GM21367 (cell line): ENCODE results near the gene U2AF1L4.

Experiments
- ATAC-seq: cut with Tn5 transposase; IDR thresholded peaks from one replicate; pipeline ENCODE4 v1.9.1; 2021; ENCODE audit not compliant: unreplicated experiment

The U2AF1L4 gene

GRCh38 chr19:35742121-35742724 is 3.0 kb downstream of the U2AF1L4 start, which contains the start of gene IGFLR1:
Gene IGFLR1 (minus strand): TSS chr19:35742452. CDS start chr19:35741180, 1,272 bp downstream.
- no peak for ATAC-seq

DNA sequence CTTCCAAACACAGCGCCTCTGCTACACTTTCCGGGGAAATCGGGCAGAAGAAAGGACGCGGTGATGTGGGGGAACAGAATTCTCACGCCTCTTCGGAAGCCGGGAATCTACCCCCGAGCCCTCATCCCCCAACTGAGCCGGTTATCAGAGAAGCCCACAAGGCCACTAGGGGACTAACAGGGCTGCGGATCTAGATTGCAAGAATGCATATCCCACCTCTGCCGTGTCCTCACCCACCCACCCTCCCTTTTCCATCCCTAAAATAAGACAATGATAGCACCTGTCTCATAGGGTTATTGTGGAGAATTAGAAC is 4.1 kb downstream of the U2AF1L4 start:
- ATAC-seq: no peak

GRCh38 chr19:35740423-35741202 is 4.6 kb downstream of the U2AF1L4 start:
- peak; percentile 43 for ATAC-seq

GRCh38 chr19:35740108-35740422 is 5.2 kb downstream of the U2AF1L4 start:
- no peak for ATAC-seq

- ATAC-seq: no peak
Measured at GRCh38 chr19:35739275-35740107, 5.7 kb downstream of the U2AF1L4 start.

GRCh38 chr19:35738887-35739229 is 6.4 kb downstream of the U2AF1L4 start:
- no peak for ATAC-seq

DNA sequence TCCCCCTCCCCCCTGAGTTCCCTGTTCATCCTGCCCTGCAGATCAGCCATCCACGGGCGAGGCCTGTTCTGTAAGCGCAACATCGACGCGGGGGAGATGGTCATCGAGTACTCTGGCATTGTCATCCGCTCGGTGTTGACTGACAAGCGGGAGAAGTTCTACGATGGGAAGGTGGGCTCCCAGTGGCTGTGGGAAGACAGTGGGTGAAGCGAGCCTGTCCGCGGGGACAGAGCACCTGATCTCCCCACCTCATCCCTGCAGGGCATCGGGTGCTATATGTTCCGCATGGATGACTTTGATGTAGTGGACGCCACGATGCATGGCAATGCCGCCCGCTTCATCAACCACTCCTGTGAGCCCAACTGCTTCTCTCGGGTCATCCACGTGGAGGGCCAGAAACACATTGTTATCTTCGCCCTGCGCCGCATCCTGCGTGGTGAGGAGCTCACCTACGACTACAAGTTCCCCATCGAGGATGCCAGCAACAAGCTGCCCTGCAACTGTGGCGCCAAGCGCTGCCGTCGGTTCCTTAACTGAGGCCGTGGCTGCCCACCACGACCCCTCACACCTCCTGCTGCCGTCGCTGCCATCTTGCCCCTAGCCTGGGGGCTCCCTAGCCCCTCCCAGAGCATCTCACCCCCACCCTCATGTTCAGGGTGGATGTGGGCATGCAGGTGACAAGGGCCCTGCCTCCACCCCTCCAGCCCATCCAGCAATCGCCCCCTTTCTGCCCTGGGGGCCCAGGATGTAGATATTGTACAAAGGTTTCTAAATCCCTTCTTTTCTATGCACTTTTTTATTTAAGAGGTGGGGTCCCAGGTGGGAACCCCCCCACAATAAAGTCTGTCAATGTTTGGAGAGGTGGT is 7.0 kb downstream of the U2AF1L4 start:
- no peak for ATAC-seq

DNA sequence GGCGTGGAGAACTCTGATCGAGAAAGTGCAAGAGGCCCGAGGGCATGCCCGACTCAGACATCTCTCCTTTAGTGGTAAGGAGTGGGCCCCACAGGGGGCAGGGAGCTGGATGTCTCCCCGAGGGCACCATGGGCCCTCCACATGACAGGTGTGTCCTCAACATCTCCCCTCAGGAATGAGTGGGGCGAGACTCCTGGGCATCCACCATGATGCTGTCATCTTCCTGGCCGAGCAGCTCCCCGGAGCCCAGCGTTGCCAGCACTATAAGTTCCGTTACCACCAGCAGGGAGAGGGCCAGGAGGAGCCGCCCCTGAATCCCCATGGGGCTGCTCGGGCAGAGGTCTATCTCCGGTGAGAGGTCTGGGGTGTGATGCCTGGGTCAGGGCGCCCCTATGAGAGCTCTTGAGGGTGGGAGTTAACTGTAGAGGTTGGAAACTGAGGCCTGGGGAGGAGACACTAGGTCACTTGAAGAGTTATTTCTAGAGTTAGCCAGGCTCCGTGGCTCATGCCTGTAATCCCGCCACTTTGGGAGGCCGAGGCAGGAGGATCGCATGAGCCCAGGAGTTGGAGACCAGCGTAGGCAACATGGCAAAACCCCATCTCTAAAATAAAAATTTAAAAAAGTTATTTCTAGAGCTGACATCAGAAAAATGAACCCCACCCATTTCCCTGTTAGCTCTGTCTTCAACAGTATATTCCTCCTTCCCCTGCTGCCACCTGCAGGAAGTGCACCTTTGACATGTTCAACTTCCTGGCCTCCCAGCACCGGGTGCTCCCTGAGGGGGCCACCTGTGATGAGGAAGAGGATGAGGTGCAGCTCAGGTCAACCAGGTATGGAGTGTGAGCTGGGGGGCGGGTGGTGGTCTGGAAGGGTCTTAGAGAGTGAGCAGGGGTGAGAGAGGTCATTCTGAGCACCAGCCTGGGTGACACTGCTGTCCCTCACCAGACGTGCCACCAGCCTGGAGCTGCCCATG is 8.0 kb downstream of the U2AF1L4 start:
- ATAC-seq: no peak

DNA sequence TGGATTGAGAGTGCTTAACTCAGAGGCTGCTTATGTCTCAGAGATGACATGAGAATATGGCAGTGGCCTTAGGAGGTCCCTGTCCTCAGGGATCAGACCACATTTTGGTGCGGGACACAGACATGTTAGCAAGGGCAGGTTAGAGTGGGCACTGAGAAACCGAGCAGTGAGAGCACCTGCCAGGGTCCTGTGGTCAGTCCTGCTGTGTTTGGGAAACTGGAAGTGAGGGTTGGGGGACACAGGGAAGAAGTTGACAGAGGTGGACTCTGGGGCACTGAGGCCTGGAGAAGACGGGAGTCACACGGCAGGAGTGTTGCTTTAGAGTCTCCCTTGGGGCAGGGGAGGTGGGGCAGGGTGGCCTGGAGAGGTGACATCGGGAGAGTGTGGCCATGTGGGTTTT is 10.3 kb downstream of the U2AF1L4 start:
- no peak for ATAC-seq

GRCh38 chr19:35734273-35734672 is 10.9 kb downstream of the U2AF1L4 start:
- no peak for ATAC-seq

GRCh38 chr19:35733180-35734125 is 11.8 kb downstream of the U2AF1L4 start:
- ATAC-seq: no peak

GRCh38 chr19:35732540-35733179 is 12.6 kb downstream of the U2AF1L4 start:
- no peak for ATAC-seq

GRCh38 chr19:35731779-35732405 is 13.3 kb downstream of the U2AF1L4 start:
- no peak for ATAC-seq

- ATAC-seq: no peak
Measured at GRCh38 chr19:35731353-35731752, 13.9 kb downstream of the U2AF1L4 start.

DNA sequence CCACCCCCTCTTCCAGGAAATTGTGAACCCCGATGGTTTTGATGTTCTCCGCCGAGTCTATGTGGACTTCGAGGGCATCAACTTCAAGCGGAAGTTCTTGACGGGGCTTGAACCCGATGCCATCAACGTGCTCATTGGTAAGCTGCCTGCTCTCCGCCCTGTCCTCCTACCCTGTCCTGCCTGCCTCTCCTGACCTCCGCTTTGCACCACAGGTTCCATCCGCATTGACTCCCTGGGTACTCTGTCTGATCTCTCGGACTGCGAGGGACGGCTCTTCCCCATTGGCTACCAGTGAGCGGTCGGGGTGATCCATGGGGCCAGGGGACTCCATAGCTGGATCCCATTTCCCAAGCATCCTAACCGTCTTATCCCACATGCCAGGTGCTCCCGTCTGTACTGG is 14.9 kb downstream of the U2AF1L4 start:
- ATAC-seq: no peak

GRCh38 chr19:35729763-35730162 is 15.5 kb downstream of the U2AF1L4 start:
- ATAC-seq: no peak

GRCh38 chr19:35729021-35729420 is 16.2 kb downstream of the U2AF1L4 start:
- no peak for ATAC-seq
